ENCODE results near the gene PLAAT4. TPM values are rescaled to one million over a fixed set of nuclear protein-coding genes. Genes with fewer than 3 reads are reported as not detected.

Gene PLAAT4
- total and polyA plus RNA-seq, 2 of the 13 experiments (the other 11 are each of a cell fraction or from before 2014, with no cell fraction given) = 0.71 to 1.00 TPM

DNA sequence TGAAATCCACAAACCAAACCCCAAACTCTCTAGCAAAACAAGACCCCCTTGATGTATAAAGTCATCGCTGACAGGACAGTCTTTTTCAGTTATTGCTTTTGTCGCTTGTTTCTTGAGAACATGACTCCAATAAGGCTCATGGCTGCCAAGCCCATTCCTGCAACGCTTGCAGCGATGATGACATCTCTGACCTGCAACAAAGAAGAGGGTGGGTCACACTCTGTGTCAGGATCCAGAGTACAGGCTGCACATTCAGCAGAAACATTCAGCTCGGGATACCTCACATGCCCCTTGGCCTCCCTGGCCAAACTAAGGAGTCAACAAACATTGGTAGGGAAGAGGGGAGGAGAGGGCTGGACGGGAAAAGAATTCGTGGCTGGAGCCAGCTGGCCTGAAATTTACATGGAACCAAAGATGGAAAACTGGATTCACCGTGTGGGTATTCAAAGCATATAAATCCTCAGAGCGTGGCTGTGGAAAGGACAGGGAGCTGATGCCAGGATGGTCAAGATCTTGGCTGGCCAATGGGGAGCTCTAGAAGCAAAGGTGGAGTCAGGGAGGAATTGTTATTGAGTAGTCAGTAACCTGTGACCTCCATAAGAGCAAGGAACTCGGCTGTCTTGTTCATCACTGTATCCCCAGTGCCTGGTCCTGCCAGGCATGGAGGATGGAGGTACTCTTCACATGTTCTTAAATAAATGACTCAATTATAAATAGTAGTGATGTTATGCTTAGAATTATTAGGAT, 38.4 kb downstream of the PLAAT4 start (continued):
- TF ChIP-seq ZNF225 (CRISPR knock-in tag; IDR thresholded peaks at IDR 0.05) (no peak), HDAC2 (CRISPR knock-in tag; IDR thresholded peaks at IDR 0.05) (peak; percentile 42; the same call in 1 of the 2 replicates), SP4 (CRISPR knock-in tag; IDR thresholded peaks at IDR 0.05) (0 out of 2 replicates have a peak, but pooled peaks have one; percentile 16), ZIK1 (CRISPR knock-in tag; IDR thresholded peaks at IDR 0.05; ENCODE audit: borderline replicate concordance, low read depth) (no peak), PHF8 (CRISPR knock-in tag; IDR thresholded peaks at IDR 0.05) (peak; percentile 24; the same call in 1 of the 2 replicates), REPIN1 (CRISPR knock-in tag; IDR thresholded peaks at IDR 0.05; ENCODE audit: borderline replicate concordance, low read depth) (0 out of 2 replicates have a peak, but pooled peaks have one; percentile 43), ZZZ3 (CRISPR knock-in tag; IDR thresholded peaks at IDR 0.05; ENCODE audit: borderline replicate concordance) (no peak), ZNF547 (CRISPR knock-in tag; IDR thresholded peaks at IDR 0.05) (peak; percentile 83), ZSCAN29 (CRISPR knock-in tag; conservative IDR thresholded peaks at IDR 0.05) (no peak), SRSF9 (IDR thresholded peaks at IDR 0.05; ENCODE audit: borderline replicate concordance, insufficient read depth, low read depth, low read length, poor library complexity, severe bottlenecking) (no peak), KMT2A (CRISPR knock-in tag; IDR thresholded peaks at IDR 0.05) (0 out of 2 replicates have a peak, but pooled peaks have one; percentile 6), NR2F6 (IDR thresholded peaks at IDR 0.05) (0 out of 2 replicates have a peak, but pooled peaks have one; percentile 42), NR2F6 (CRISPR knock-in tag; IDR thresholded peaks at IDR 0.05) (peak; percentile 58; the same call in 1 of the 2 replicates), ZSCAN25 (CRISPR knock-in tag; IDR thresholded peaks at IDR 0.05) (peak; percentile 93), HIVEP1 (CRISPR knock-in tag; IDR thresholded peaks at IDR 0.05) (peak; percentile 54; the same call in 1 of the 2 replicates)
- TF ChIP-seq, protein P1, sequence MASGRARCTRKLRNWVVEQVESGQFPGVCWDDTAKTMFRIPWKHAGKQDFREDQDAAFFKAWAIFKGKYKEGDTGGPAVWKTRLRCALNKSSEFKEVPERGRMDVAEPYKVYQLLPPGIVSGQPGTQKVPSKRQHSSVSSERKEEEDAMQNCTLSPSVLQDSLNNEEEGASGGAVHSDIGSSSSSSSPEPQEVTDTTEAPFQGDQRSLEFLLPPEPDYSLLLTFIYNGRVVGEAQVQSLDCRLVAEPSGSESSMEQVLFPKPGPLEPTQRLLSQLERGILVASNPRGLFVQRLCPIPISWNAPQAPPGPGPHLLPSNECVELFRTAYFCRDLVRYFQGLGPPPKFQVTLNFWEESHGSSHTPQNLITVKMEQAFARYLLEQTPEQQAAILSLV (CRISPR knock-in tag; IDR thresholded peaks at IDR 0.05; ENCODE audit: borderline replicate concordance) = peak; percentile 55; the same call in 1 of the 2 replicates
- TF ChIP-seq, protein P2, sequence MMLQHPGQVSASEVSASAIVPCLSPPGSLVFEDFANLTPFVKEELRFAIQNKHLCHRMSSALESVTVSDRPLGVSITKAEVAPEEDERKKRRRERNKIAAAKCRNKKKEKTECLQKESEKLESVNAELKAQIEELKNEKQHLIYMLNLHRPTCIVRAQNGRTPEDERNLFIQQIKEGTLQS (CRISPR knock-in tag; IDR thresholded peaks at IDR 0.05) = peak; percentile 89
- TF ChIP-seq, protein P3, sequence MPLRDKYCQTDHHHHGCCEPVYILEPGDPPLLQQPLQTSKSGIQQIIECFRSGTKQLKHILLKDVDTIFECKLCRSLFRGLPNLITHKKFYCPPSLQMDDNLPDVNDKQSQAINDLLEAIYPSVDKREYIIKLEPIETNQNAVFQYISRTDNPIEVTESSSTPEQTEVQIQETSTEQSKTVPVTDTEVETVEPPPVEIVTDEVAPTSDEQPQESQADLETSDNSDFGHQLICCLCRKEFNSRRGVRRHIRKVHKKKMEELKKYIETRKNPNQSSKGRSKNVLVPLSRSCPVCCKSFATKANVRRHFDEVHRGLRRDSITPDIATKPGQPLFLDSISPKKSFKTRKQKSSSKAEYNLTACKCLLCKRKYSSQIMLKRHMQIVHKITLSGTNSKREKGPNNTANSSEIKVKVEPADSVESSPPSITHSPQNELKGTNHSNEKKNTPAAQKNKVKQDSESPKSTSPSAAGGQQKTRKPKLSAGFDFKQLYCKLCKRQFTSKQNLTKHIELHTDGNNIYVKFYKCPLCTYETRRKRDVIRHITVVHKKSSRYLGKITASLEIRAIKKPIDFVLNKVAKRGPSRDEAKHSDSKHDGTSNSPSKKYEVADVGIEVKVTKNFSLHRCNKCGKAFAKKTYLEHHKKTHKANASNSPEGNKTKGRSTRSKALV (CRISPR knock-in tag; IDR thresholded peaks at IDR 0.05) = no peak
- TF ChIP-seq, protein P4, sequence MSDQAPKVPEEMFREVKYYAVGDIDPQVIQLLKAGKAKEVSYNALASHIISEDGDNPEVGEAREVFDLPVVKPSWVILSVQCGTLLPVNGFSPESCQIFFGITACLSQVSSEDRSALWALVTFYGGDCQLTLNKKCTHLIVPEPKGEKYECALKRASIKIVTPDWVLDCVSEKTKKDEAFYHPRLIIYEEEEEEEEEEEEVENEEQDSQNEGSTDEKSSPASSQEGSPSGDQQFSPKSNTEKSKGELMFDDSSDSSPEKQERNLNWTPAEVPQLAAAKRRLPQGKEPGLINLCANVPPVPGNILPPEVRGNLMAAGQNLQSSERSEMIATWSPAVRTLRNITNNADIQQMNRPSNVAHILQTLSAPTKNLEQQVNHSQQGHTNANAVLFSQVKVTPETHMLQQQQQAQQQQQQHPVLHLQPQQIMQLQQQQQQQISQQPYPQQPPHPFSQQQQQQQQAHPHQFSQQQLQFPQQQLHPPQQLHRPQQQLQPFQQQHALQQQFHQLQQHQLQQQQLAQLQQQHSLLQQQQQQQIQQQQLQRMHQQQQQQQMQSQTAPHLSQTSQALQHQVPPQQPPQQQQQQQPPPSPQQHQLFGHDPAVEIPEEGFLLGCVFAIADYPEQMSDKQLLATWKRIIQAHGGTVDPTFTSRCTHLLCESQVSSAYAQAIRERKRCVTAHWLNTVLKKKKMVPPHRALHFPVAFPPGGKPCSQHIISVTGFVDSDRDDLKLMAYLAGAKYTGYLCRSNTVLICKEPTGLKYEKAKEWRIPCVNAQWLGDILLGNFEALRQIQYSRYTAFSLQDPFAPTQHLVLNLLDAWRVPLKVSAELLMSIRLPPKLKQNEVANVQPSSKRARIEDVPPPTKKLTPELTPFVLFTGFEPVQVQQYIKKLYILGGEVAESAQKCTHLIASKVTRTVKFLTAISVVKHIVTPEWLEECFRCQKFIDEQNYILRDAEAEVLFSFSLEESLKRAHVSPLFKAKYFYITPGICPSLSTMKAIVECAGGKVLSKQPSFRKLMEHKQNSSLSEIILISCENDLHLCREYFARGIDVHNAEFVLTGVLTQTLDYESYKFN (CRISPR knock-in tag; conservative IDR thresholded peaks at IDR 0.05) = peak; percentile 55; the same call in 1 of the 2 replicates
- TF ChIP-seq, protein P5, sequence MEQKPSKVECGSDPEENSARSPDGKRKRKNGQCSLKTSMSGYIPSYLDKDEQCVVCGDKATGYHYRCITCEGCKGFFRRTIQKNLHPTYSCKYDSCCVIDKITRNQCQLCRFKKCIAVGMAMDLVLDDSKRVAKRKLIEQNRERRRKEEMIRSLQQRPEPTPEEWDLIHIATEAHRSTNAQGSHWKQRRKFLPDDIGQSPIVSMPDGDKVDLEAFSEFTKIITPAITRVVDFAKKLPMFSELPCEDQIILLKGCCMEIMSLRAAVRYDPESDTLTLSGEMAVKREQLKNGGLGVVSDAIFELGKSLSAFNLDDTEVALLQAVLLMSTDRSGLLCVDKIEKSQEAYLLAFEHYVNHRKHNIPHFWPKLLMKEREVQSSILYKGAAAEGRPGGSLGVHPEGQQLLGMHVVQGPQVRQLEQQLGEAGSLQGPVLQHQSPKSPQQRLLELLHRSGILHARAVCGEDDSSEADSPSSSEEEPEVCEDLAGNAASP (CRISPR knock-in tag; IDR thresholded peaks at IDR 0.05; ENCODE audit: borderline replicate concordance) = peak; percentile 85; the same call in 1 of the 2 replicates
